Loucy (cell line): Measurements from ENCODE around the gene FAM131C.

Experiments
- CTCF ChIP-seq: fragments of 200-600 bp; sonication (generic); conservative IDR thresholded peaks from 2 replicates; pipeline ENCODE4 v1.5.1; 2014; ENCODE audit warnings: mild to moderate bottlenecking, antibody characterized with exemption, low read length
- EZH2phosphoT487 ChIP-seq: fragments of 200-600 bp; IDR thresholded peaks from 2 replicates; pipeline ENCODE4 v1.6.1; 2018; ENCODE audit warnings: antibody characterized with exemption, mild to moderate bottlenecking, moderate library complexity, borderline replicate concordance

GRCh38 chr1:16009678-16010077, 63.8 kb downstream of the FAM131C start:
- TF ChIP-seq EZH2phosphoT487: no peak
- no peak for TF ChIP-seq CTCF
